Right forelimb (tissue), 1 donor: ENCODE results near the gene CYP20A1.
"Not testable (repeated sequence)": the region's sequence is repeated elsewhere in the genome, so short reads cannot be mapped to it uniquely, and the experiment has no call there.

Experiments
- DNase-seq: peaks from one replicate; pipeline ENCODE4 v3.0.0-alpha.2; 2018

Gene CYP20A1, protein sequence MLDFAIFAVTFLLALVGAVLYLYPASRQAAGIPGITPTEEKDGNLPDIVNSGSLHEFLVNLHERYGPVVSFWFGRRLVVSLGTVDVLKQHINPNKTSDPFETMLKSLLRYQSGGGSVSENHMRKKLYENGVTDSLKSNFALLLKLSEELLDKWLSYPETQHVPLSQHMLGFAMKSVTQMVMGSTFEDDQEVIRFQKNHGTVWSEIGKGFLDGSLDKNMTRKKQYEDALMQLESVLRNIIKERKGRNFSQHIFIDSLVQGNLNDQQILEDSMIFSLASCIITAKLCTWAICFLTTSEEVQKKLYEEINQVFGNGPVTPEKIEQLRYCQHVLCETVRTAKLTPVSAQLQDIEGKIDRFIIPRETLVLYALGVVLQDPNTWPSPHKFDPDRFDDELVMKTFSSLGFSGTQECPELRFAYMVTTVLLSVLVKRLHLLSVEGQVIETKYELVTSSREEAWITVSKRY

DNA sequence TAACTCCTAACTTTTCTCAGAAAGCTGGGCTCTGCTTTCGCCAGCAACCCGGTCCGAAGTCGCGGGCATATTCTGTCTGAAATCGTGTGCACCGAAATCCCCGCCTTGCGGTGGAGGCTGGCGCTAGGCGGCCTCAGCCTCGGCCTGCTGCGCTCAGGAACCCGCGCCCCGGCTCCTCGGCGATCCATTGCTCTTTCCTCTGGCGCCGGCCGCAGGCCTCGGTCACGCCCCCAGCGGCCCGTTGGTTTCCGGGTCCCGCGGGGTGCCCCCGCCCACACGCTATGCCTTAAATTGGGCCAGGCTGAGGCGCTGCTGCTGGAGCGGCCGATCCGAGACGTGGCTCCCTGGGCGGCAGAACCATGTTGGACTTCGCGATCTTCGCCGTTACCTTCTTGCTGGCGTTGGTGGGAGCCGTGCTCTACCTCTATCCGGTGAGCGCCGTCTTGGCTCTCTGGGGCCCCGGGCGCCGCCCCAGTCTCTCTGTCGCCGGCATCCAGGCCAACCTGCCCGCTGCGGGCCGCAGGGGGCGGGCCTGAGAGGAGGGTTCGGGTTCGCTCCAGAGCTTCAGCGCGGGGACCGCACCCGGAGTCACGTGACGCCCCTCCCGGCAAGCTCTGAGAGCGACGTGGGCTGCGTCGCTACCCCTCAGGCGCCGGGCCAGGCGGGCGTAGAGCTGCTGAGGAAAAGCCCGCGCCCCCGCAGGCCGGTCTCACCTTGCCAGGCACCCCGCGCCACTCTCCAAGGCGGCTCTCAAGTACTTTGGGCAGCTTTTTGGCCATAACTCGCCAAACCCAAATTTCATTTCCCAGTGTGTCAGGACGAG lies at the start of gene CYP20A1:
TSS of gene CYP20A1 (plus strand) at position 315 of the 823 bp plus-strand sequence. CDS start at position 360, 45 bp downstream.
- peak; percentile 98 for DNase-seq

DNA sequence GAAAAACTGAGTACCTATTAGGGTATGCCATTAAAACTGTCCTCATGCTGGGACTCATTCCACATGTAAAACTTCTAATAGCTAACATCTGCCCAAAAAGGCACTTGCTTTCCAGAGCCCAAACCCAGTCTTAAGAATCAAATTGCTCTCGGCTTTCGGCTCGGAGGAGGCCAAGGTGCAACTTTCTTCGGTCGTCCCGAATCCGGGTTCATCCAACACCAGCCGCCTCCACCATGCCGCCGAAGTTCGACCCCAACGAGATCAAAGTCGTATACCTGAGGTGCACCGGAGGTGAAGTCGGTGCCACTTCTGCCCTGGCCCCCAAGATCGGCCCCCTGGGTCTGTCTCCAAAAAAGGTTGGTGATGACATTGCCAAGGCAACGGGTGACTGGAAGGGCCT lies 48.3 kb upstream of the CYP20A1 start:
- not testable (repeated sequence) for DNase-seq

DNA sequence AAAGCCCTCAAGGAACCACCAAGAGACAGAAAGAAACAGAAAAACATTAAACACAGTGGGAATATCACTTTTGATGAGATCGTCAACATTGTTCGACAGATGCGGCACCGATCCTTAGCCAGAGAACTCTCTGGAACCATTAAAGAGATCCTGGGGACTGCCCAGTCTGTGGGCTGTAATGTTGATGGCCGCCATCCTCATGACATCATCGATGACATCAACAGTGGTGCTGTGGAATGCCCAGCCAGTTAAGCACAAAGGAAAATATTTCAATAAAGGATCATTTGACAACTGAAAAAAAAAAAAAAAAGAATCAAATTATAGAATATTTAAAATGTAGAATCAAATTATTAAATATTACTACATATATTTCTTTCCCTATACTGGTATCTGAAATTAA lies 47.8 kb upstream of the CYP20A1 start:
- not testable (repeated sequence) for DNase-seq

DNA sequence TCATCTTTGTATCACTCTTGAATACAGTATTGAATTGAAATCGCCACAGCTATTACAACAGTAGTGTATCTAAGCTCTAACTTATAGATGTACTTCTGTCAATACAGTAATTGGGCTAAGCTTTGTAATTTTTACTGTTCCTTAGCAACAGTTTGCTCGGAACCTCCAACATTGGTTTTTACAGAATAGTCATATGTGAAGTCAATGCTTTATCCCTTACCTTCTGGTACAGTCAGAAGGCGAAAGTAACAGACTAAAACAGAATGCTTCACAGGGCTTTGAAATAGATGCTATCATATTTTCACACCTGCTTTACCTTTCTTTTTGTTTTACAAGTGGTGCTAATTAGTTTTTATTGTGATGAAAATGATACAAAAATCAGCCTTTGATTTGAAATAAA lies 46.9 kb upstream of the CYP20A1 start:
- DNase-seq = no peak

DNA sequence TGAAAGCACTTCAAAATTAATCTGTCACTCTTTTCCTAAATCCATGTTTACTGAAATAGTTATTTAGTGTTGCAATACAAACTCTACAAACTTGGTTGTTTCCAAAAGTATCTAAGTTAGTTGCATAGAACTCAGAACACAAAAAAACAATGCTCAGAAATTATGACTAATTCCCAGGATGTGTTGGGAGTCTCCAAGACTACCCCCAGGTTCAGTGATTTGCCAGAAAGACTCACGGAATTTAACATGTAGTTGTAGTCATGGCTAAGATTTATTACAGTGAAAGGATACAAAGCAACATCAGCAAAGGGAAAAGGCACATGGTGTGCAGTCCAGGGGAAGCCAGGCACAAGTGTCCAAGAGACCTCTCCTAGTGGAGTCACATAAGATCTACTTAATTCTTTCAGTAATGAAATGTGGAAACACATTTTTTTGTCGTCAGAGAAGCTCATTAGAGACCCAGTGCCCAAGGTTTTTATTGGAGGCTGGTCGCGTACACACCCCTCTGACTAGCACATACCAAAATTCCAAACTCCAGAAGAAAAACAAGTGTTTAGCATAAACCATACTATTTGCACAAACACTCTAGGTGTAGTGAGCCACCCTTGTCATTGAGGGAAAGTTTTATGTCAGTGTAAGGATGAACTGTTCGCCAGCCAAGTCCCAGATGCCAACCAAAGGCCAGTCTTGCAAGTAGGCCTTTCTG lies 43.3 kb upstream of the CYP20A1 start:
- DNase-seq = no peak

DNA sequence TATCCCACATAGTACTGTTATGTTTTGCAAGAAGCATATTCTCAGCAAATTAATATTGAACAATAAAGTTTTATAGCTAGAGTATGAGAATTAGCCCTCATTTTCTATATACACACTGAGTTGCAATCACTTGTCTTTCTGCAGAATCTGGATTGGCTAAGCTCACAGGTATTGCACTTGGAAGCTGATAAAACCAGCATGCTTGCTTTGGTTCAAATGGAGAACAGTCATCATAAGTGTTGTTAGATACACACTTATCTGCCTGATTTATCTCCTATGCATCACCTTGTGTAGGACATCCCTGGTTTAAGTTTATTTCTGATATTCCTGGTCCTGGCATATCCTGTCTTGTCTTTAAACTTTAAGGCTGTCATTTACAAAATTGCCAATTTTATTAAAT lies 38.0 kb upstream of the CYP20A1 start:
- no peak for DNase-seq

DNA sequence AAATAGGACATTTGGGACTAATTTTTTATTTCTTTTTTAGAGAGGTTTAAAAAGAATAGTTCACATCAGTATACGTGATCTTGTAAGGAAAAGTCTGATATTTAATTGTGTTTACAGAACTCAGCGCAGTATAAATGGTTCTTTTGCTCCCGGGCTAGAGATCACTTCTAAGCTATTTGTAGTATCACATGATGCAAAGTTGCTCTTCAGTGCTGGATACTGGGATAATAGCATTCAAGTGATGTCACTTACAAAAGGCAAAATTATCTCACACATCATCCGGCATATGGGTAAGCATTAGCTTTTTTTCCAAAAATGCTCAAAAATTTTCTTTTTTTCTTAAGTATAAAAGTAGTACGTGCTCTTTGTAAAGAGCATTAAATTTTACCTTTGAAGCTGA lies 37.4 kb upstream of the CYP20A1 start:
- DNase-seq = no peak

DNA sequence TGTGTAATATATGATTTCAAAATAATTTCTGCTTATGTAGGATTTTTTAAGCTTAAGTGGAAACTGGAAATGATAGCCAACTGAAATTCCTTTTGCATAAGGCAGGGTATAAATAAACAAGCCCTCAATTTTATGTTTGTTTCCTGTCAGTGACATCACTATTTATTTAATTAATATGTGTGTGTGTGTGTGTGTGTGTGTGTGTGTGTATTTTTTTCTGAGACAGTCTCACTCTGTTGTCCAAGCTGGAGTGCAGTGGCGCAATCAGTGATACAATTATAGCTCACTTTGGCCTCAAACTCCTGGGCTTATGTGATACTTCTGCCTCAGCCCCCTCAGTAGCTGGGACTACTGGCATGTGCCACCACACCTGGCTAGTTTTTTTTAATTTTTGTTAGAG lies 29.3 kb upstream of the CYP20A1 start:
- DNase-seq = no peak

DNA sequence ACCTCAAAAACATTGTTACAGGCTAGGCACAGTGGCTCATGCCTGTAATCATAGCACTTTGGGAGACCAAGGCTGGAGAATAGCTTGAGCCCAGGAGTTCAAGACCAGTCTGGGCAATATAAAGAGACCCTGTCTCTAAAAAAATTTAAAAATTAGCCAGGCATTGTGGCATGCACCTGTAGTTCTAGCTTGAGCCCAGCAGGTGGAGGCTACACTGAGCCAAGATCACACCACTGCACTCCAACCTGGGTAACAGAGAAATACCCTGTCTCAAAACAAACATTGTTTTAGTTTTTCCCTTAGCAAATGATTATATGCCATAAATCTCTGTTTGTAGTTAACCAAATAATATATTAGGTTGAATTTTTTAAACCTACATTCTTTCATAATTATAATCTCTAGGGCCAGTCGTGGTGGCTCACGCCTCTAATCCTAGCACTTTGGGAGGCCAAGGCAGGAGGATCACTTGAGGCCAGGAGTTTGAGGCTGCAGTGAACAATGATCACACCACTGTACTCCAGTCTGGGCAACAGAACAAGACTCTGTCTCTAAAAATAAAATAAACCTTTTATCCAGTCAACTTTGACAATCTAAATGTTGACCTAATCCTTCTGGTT lies 13.3 kb upstream of the CYP20A1 start:
- DNase-seq = no peak

DNA sequence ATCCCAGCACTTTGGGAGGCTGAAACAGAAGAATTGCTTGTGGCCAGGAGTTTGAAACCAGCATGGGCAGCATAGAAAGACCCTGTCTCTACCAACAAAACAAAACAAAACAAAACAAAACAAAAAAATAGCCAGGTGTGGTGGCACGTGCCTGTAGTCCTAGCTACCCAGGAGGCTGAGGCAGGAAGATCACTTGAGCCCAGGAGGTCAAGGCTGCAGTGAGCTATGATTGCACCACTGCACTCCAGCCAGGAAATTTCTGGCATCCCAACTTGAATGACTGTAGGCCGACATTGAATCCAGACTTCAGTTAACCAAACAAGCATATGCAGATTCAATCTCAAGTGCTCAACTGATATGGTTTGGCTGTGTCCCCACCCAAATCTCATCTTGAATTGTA lies 9.1 kb upstream of the CYP20A1 start:
- not testable (repeated sequence) for DNase-seq

DNA sequence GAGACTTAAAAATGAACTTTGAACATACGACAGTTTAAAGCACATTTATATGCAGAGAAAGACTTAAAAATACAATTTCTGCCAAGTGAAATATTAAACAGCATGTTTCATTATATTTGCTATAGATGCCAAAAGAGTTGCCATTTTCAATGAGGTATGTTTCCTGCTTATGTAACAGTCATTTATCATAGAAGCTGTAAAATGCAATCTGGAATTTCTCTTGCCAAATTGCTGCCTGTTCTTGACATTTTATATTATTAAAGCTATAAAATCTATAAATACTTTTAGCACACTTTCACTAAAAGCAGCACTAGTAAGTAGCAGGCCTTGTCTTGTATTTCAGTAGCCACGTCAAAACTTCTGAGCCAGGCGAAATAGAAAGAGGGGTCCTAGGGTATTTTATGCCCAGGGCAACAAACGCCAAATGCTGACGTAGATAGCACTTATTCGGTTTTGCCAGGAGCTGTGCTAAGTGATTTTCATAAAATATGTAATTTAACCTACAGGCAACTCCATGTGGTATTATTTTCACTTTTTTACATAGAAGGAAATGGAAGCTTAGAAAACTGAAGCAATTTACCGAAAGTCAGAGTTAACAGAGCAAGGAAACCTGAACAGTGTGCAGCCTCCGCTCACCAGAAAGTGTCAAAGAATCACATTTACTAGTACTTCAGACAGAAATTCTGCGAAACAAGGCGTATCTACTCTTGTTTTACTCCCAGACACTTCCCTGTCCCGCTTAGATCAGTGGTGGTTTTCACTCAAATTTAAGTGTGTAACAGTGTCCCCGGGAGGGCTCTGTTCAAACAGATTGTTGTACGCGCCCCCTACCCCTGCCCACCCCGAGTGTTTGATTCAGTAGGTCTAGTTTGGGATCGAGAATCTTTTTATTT lies 1.2 kb upstream of the CYP20A1 start:
- DNase-seq = no peak

DNA sequence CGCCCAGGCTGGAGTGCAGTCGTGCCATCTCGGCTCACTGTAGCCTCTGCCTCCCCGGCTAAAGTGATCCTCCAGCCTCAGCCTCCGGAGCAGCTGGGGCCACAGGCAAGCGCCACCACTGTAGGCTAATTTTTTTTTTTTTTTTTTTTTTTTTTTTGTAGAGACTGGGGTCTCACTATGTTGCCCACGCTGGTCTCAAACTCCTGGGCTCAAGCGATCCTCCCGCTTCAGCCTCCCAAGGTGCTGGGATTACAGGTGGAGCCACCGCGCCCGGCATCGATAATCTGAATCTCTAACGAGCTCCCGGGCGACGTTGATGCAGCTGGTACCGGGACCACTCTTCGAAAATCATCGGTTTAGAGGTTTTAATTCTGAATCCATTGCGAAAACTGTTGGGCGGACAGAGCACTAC lies 520 bp upstream of the CYP20A1 start:
- no peak for DNase-seq

DNA sequence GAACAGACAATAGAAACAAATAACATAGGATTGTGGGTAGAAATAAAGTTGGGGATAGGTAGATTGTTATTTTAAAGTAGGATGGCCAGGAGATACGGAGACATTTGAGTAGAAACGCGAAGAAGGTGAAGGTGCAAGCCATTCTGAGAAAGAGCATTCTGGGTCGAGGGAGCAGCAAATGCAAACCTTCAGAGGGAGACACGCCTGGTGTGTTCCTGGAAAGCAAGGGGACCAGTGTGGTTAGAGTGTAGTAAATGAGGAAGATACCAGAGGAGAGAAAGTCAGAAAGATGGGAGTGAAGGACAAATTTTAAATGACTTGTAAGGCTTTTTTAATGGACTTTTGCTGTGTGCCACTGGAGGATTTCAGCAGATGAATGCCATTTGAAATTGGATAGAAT lies 1.7 kb downstream of the CYP20A1 start:
- no peak for DNase-seq

DNA sequence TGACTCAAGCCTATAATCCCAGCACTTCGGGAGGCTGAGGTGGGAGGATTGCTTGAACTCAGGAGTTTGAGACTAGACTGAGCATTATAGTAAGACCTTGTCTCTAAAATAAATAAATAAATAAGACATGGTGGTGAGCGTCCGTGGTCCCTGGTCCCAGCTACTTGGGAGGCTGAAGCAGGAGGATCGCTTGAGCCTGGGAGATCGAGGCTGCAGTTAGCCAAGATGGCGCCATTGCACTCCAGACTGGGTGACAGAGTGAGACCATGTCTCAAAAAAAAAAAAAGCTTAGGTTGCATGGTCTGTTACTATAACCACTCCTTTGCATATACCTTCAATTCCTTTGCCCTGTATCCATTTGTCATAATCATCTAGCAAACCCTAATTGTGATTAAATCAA lies 3.7 kb downstream of the CYP20A1 start:
- DNase-seq = no peak

DNA sequence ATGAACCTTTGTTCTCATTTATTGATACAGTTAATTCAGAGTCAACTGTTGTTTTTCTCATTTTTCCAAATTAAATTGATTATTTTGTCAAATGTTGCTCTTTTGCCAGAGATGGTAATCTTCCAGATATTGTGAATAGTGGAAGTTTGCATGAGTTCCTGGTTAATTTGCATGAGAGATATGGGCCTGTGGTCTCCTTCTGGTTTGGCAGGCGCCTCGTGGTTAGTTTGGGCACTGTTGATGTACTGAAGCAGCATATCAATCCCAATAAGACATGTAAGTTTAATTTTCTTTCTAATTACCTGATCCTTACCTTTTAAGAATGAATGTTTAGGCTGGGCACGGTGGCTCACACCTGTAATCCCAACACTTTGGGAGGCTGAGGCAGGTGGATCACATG lies 7.8 kb downstream of the CYP20A1 start:
- DNase-seq = no peak

DNA sequence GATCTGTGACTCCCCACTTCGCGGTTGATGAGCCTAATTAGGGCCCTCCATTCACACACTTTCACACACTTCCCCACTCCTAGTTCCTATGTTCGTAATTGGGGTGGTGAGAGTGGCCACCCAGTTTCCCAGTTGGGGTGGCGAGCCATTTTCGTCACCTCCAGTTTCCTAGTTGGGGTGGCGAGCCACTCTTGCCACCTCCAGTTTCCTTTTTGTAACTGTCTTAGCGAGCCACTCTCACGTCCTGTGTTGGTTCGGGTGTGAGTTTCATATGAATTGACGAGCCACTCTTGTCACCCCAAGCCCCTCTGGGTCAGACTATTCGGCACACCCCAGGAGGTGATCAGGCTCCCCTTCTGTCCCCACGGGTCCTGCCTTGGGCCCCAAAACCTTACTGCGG lies 14.0 kb downstream of the CYP20A1 start:
- DNase-seq = no peak

DNA sequence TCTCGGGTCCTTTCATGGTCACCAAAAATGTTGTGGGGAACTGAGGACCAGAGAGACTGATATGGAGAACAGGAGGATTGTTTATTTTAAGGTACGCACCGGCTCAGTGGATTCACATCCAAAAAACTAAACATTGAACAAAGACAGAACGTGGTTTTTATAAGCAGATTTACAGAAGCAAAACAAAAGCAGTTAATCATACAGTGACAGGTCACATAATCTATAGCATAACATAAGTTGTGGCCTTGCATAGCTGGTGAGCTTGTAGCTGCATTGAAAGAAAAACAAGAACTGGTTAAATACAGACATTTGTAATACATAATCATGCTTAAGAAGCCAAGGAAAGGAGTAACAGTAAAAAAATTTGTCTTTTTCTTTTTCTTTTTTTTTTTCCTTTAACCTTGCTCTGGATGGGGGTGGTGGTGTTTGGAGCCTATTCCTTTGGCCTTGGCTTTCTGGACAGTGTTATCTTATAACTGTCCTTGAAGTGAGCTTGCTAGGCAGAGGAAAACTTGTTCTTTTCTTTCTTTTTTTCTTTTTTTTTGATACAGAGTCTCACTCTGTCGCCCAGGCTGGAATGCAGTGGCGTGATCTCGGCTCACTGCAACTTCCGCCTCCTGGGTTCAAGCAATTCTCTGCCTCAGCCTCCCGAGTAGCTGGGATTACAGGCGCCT lies 14.7 kb downstream of the CYP20A1 start:
- DNase-seq = not testable (repeated sequence)

DNA sequence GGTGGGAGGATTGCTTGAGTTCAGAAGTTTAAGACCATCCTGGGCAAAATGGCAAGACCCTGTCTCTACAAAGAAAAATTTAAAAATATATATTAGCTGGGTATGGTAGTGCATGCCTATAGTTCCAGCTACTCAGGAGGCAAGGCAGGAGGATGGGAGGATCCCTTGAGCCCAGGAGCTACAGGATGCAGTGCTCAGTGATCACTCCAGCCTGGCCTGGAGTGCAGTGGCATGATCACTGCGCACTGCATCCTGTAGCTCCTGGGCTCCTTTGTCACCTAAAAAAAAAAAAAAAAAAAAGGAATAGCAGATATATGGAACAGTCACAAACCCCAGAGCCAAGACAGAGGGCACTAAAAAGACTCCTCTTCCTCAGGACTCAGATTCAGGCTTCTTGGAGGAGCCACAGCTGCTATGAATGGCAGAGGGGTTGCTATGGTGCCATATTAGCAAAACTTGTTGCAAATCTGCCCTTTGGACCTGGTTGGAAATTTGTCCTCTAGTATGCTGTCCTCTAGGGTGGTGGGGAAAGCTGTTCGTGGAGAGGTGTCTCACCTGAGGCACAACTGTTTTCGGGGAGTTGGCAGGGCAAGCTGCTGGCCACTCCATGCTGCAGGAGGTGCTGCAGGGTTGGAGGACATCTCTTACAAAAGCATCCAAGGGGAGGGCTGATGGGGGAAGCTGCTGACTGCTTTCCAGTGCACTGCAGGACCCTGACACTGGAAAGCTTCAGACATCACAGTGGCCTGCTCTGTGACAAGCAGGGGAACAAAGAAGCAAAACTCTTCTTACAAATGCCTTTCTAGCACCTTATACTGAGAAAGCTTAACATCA lies 22.7 kb downstream of the CYP20A1 start:
- no peak for DNase-seq

DNA sequence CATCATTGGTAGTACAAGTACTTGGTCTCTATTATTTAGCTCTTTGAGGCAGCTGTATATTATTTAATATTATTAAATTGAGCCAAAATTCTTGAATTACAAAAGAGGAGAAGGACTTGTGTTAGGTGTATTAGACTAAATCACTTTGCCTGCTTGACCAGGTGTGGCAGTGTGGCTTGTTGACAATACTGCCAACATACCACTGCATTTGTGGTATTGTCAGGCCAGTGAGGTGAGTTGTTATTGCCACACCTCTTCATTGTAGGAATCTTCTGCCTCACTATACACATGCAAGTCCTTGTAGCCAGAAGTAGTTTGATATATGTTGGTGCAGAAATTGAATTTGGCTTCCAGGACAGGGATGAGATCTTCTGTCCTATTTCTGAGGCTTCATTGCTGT lies 40.5 kb downstream of the CYP20A1 start:
- no peak for DNase-seq

DNA sequence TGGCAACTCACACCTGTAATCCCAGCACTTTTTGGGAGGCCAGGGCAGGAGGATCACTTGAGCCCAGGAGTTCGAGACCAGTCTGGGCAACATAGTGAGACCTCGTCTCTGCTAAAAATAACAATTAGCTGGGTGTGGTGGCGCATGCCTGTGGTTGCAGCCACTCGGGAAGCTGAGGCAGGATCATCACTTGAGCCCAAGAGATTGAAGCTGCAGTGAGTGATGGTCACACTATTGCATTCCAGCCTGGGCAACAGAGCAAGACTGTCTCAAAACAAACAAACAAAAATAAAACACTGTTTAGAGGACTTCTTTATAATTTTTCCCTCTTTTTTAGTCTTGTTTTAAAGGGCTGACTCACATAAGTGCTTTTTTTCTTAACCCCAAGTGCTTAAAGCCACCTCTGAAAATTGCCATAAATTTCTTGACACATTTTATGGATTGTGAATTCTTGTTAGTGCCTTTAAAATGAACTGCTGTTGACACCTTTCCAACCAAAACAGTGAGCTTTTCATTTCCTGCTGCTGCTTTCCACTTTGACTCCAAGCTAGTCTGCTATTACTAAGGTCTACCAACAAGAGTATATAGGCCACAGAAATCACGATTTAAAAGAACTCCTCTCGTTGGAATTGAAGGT lies 41.7 kb downstream of the CYP20A1 start:
- DNase-seq = no peak
